Measurements from ENCODE around the gene HSD17B14. TPM values are rescaled to one million over a fixed set of nuclear protein-coding genes. Genes with fewer than 3 reads are reported as not detected.

HSD17B14 gene
- total RNA-seq, 1 experiment from 2014 or later = 3.9 TPM

DNA sequence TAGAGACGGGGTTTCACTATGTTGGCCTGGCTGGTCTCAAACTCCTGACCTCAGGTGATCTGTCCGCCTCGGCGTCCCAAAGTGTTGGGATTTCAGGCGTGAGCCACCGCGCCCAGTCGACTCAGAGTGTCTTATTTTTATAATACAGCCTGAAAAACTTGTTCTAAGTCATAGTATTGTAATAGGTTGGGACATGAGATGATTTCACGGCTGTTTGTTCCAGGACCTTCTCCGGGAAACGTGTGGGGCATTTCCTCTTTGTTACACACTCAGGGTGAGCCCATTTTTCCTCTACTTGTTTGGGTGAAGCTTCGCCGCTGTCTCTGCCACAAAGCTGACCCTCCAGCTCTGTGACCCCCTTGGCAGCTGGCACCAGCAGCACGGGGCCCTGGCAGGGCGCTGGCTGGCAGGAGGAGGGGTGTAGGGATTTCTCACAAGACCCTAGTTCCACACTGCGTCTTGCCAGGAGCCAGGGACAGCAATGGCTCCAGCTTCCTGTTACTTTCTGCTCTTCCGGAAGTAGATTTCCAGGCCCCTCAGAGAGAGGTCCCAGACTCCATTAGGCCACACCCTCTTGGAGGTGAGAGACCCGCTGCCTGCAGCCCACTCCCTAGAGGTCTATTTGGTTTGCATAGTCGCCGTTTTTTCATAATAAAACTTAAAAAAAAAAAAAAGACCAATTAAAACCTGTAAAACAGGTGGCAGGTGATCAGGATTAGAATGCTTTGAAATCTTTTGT lies 65.4 kb downstream of the HSD17B14 start:
- Histone ChIP-seq H3K27ac (ENCODE audit: low read depth, low read length) (peak overlapping the region; percentile 74), H3K36me3 (ENCODE audit: control insufficient read depth in 1 of 2, insufficient read depth in 2 of 2, low read length in 2 of 2) (no peaks in the 10 kb centered on the region), H3K9me2 (ENCODE audit: insufficient read depth) (no peaks in the 10 kb centered on the region), H2AFZ (ENCODE audit: low read depth, low read length, poor library complexity, severe bottlenecking) (peak overlapping the region; percentile 80), H3K79me2 (ENCODE audit: insufficient read depth, low read length) (no peaks in the 10 kb centered on the region), H4K20me1 (ENCODE audit: insufficient read depth) (no peaks in the 10 kb centered on the region), H3K4me1 (ENCODE audit: control insufficient read depth in 1 of 2, insufficient read depth in 2 of 2, low read length in 2 of 2) (peaks cover 12 to 30% of the 10 kb centered on the region in 2 experiments), H3K4me3 (replicated peaks in 1 of 2; ENCODE audit: low read depth in 1 of 2, low read length in 2 of 2) (peak overlapping the region; percentile 53 to 64), H3K9me3 (ENCODE audit: control insufficient read depth in 1 of 2, insufficient read depth in 1 of 2, low read depth in 1 of 2, low read length in 2 of 2) (no peaks in the 10 kb centered on the region), H3K9ac (ENCODE audit: low read length) (peak overlapping the region; percentile 74), H3K27me3 (ENCODE audit: insufficient read depth, low read length) (no peaks in the 10 kb centered on the region), H3K4me2 (ENCODE audit: low read length) (peak overlapping the region; percentile 84)
- TF ChIP-seq EGR1 (IDR thresholded peaks at IDR 0.05; ENCODE audit: low read depth) = no peak
- peak; percentile 69 for TF ChIP-seq YY1 (IDR thresholded peaks at IDR 0.05; ENCODE audit: extremely low read depth, insufficient replicate concordance, low read depth, low read length)
- no peak for TF ChIP-seq MAX (IDR thresholded peaks at IDR 0.05)
- no peak for TF ChIP-seq FOSL1 (IDR thresholded peaks at IDR 0.05; ENCODE audit: low read depth)
- TF ChIP-seq ZNF274 (IDR thresholded peaks at IDR 0.05; ENCODE audit: low read depth, low read length) = no peak
- TF ChIP-seq EZH2phosphoT487 (IDR thresholded peaks at IDR 0.05; ENCODE audit: borderline replicate concordance) = no peak
- peak; percentile 77 for TF ChIP-seq POLR2AphosphoS5 (IDR thresholded peaks at IDR 0.05; ENCODE audit: low read depth, low read length)
- TF ChIP-seq ZBTB33 (IDR thresholded peaks at IDR 0.05; ENCODE audit: extremely low read depth, insufficient replicate concordance, low read length) = no peak
- RAD21 ChIA-PET (ENCODE audit: low non-redundant PET in 1 of 2, low total read pairs in 2 of 2, uncharacterized antibody in 2 of 2, unreplicated experiment in 2 of 2) = no interaction called here
- TSS peak; percentile 95 for BruUV-seq (replicated peaks)
- intact Hi-C loops (cut with micrococcal nuclease) = no loop called here
- CTCF ChIA-PET = interaction anchor here (1.1 kb wide), 1 partner anchor 17 kb away, joined by 3 read pairs; no protein-coding TSS in a partner anchor
- ATAC-seq (peak; percentile 79), DNase-seq (ENCODE audit: low read depth, low spot score) (no peak)
- POLR2A ChIA-PET = interaction anchor here (1.0 to 1.3 kb wide), 2 partner anchors 75 to 101 kb away, joined by 3 to 5 read pairs; partner anchors contain the start of genes FUT2 and PPP1R15A

Data from HCT116 (cell line).